Stimulated activated CD4-positive, alpha-beta T cell treated with anti-CD3 and anti-CD28 coated beads, TNF-alpha, amount 100 ng/mL, for 48 hours (primary cell): ENCODE data around the gene MS4A13.
"Not testable (repeated sequence)": the region's sequence is repeated elsewhere in the genome, so short reads cannot be mapped to it uniquely, and the experiment has no call there.

Experiments used
- DNase-seq, 3 donors: peaks; one replicate each; pipeline ENCODE4 v3.0.0-alpha.2; 2020; ENCODE audit warnings: low read depth in 3 of 3

Gene MS4A13

GRCh38 chr11:60530454-60531100 lies 15.4 kb downstream of the MS4A13 start:
- DNase-seq, result no peak

GRCh38 chr11:60532383-60532782 lies 17.2 kb downstream of the MS4A13 start:
- not testable (repeated sequence) for DNase-seq

GRCh38 chr11:60538627-60539026 lies 23.4 kb downstream of the MS4A13 start:
- not testable (repeated sequence) for DNase-seq

DNA sequence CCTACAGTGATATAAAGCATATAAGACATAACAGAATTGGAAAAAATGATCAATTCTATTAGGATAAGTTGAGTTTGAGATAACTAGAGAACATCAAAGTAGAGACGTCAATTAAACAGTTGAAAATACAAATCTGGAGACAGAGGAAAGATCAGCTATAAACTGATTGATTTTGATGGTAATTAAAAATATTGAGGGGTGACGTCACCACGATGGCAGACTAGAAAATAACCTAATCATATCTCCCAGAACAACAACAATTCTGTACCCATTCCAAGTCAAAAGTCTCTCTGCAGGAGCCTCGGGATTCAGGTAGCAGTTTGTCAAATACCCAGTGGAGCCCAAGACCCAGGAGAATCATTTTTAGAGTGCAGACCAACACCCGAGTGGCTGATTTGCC lies 28.9 kb downstream of the MS4A13 start:
- no peak for DNase-seq

GRCh38 chr11:60561254-60561653 lies 46.1 kb downstream of the MS4A13 start:
- DNase-seq, result no peak

GRCh38 chr11:60563553-60564235 lies 48.5 kb downstream of the MS4A13 start:
- no peak for DNase-seq

DNA sequence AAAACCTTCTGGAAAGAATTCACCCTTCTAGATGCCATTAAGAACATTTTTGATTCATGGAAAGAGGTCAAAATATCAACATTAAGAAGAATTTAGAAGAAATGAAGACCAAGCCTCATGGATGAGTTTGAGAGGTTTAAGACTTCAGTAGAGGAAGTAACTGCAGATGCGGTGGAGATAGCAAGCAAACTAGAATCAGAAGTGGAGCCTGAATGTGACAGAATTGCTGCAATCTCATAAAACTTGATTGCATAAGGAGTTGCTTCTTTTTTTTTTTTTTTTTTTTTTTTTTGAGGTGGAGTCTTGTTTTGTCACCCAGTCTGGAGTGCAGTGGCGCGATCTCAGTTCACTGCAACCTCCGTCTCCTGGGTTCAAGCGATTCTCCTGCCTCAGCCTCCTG lies 51.6 kb downstream of the MS4A13 start:
- DNase-seq, result no peak

DNA sequence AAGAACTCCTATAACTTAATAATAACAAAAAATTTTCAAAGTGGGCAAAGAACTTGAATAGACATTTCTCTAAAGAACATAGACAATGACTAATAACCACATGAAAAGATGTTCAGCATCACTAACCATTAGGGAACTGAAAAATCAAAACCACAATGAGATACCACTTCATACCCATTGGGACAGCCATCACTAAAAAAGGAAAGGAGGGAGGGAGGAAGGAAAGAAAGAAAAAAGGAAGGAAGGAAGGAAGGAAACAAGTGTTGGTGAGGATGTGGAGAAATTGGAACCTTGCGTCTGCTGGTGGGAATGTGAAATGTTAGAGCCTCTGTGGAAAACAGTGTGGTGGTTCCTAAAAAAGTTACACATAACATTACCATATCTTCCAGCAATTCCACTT lies 55.8 kb downstream of the MS4A13 start:
- no peak for DNase-seq

DNA sequence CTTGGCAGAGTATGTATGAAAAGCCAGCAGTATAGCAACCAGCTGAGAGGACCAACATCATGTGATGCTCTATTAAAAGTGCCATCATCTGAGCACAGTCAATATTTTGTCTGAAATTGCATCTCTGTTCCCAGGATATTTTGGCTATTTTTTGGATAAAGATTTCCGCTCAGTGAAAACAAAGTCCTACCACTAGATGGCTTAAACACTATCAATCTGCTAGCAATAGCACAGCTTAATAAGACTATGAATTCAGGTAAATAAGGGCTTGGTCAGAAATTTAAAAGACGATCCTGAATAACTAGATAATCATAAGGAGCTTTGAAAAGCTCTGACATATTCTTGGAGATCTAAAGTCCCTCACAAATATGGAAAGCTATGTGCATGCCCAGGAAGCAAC lies 74.4 kb downstream of the MS4A13 start:
- DNase-seq, result no peak
